Activated CD4-positive, alpha-beta T cell treated with anti-CD3 and anti-CD28 coated beads, Interleukin-2, amount 50 U/mL, for 4 hours (primary cell): ENCODE data around the gene NCOR2.

Experiments used
- DNase-seq, 2 experiments: peaks; one replicate each; pipeline ENCODE4 v3.0.0-alpha.2; 2020

NCOR2 gene

DNA sequence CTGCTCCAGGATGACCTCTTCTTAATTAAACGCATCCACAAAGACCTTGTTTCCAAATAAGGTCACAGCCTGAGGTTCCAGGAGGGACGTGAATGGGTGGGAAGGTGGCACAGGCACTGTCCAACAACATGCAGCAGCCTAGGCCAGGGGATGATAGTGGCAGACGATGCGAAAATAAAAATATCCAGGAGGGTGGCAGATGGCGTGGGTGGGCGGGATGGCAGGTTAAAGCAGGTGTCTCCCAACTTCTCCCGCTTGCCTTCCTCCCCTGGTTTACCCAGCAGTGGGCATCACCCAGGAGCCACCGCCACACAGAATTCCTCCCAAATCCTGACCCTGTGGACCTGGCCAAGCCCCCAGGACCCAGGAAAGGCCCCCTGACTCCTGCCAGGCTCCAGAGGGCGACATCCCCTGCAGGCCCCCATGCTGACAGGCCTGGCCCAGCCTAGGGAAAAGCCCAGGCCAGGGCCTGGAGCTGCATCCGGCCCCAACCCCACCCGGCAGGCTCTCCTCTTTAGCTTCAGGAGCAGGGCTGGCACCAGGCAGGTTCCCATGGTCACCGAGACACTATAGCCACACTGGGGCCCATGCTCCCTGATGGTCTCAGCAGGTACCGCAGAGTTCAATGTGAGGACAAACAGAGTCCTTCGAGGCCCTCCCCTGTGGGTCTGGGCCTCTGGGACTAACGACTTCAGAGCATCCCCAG, 9.7 kb downstream of the NCOR2 start:
- DNase-seq, result no peak

DNA sequence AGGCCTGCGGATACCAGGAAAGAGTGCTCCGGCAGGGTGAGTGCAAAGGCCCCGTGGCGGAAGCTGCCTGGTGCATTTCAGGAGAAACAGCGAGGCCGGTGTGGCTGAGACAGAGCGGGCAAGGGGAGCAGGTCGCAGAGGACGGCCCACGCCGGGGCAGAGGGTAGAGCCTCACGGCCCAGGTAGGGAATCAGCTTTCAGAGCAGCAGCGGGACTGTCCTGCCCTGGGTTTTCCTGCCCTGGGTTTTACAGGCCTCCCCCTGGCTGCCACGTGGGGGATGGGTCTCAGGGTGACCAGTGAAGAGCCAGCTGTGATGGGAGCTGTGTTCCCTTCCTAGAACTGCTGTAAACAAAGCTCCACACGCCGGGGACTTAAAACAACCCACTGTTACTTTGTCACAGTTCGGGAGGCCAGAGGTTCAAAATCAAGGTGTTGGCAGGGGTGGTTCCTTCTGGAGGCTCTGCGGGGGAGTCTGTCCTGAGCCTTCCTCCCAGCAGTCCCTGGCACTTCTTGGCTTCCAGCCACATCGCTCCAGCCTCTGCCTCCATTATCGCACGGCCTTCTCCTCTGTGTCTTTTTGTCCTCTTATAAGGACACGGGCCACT, 10.4 kb downstream of the NCOR2 start:
- no peak for DNase-seq

DNA sequence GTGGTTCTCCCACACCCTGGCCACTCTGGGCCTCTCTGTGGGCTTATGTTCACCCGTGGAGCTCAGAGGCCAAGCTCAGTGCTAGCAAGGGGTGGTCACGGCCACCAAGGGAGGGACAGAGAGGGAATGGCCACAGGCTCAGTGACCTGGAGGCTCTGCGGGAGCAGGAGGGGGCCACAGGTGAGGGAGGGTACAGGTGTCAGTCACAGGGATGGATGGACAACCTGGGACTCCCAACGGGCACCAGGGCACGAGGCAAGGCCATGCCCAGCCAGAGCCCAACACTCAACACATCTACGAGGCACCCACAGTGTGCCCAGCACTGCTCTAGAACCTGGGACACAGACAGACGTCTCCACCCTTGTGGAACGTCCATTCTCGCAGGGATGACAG, 11.3 kb downstream of the NCOR2 start:
- no peak for DNase-seq

DNA sequence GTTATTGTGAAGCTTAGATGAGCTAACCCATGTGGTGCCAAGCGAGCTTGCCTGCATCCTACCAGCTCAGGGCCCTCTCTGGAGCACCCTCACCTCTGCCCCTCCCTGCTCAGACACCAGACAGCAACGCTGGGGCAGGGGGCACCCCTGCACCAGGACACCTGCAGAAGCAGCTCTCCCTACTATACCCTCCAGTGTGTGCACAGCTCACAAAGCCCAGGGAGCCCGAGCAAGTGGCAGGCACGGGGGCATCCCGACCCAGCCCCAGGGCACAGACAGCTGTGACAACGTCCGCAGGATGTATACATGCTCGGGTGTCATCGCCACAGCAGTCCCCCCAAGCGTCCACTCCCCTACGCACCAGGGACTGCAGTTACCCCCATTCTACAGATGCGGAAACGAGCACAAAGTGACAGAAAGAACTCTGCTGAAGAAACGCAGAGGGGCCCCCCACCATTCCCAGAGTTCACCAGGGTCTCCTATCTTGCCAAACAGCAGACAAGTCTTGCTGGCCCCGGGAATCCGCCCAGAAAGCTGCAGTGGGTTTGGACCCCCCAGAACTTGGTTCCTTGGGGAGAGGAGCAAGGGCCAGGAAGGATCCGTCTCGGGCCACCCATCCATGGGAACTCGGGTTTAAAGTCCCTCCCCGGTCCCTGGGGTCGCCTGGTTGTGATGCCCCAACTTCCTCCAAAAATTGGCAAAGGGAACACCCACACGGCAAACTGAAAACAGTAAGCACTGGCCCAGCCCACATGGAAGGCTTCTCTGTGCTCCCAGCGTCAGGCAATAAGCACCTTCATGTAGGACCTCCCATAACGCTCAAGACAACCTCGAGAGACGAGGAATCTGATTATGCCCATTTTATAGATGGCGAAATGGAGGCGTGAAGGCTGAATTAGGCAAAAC, 12.0 kb downstream of the NCOR2 start:
- DNase-seq, result no peak

DNA sequence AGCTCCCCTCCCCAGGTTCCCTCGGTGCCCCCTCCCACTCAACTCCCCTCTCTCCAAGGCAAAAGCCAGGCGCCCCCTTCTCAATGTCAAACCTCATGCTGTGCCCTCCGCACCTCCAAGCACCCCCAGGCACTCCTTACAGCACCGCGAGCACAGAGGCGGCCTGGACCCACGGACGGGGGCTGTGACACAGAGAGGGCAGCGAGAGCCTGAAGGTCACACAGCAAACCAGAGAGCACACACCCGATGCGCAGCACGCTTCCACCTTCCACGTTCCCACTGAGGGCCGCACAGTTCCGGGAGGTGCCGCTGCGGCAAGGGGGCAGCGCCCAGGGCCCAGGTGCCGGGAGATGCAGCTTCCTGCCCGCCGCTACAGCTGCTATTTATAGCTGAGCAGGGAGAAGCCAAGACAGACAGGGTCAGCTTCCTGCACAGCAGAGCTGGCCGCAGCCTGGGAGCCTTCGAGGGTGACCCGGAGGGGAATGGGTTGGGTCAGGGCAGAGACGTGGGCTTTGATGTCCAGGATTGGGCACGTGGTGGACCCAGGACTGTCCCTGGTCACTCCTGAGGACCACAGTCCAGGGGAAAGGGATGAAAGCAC, 12.9 kb downstream of the NCOR2 start:
- no peak for DNase-seq

DNA sequence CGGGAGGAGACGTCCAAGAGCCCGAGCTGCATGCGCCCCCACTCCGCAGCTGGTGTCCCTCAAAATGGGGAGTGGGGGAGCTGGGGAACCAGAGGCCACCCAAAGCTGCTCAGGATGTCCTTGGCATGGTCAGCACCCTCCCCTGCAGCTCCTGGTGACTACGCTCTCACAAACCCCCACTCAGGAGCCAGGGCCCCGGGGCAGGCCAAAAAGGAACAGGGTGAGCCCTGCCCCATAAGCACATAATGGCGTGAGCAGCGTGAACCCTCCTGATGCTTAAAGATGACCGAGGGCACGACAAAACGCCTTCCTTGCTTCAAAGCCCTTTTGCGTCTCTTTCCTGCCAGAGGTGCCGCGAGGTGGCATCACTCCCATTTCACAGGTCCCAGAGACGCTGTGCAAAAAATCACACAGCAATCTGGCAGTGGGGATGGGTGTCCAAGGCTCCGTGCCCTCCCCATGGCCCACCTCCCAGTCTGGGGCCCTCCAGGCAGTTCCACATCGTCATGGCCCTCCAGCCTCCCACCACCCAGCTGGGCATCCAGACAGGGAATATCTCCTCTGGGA, 13.5 kb downstream of the NCOR2 start:
- DNase-seq, result no peak

DNA sequence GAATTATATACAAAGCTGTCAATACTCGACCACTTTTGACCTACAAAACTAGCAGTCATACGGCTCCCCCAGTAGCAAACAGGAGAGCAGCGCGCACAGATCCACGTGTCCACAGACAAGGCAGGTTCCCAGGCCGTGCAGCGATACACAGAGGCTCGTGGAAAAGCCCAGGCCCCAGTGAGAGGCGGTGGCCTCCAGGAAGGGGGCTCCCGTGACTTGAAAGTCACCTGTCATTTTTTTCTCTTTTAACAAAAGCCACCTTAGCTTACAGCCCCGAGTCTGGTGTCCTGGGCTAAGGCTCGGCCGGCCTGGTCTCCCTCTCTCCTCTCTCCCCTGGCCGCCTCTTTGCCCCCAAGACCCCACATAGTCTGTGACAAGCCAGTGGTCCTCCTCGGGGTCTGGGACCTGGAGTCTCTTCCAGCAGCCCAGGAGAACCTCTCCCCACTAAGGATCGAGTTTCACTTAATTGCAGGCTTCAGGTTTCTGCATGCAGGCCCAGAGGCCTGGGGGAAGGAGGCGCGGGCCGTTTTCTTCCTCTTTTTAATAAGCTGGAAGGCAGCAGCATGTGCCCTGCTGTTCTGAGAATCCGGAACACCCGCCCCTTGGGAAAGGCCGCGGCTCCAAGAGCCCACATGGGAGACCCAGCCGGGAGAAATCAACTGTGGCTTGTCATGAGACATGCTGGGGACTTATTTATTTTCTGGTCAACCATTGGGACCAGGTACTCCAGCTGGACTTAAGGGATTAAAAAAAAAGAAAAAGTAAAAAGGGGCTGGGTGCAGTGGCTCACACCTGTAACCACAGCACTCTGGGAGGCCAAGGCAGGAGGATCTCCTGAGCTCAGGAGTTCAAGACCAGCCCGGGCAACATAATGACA, 15.9 kb downstream of the NCOR2 start:
- DNase-seq, result no peak

DNA sequence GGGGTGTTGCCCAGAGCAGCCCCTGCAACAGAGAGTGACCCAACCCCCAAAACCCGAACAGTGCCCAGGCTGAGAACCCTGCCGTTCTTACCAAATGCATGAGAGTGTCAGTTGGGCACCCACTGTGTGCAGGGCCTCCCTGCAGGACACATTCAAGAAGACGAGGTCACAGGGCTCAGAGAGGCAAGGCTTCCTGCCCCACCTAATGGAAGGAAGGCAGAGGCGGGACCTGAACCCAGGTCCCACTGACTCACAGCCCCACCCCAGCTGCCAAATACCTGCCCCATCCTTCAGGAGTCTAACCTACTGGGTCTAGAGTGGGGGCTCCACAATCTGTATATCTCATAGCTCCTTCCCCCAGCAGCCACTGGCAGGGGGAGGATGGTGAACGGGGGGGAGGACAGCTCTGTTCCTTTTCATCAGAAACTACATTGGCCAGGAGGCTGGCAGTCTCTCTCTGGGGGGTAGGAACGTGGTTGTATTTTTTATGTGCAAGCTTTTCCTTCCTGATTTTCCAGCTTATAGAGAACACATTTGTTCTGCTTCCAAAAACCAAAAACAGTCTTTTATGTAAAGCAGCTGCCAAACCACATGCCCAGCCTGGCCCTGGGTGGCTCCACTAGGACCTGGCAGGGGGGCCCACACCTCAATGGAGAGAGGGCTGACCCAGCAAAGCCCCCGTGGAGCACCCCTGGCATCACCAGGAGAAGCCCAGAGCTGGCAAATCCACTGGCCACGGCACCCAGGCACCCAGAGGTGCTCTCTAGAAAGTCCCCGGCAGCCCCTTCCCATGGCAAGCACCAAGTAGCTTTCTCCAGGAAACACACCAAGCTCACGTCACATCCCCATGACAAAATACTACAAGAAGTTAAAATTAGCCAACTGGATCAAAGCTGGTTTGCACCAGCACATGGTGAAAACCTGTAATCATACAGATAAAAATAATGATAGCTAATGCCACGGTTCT, 17.0 kb downstream of the NCOR2 start:
- no peak for DNase-seq

DNA sequence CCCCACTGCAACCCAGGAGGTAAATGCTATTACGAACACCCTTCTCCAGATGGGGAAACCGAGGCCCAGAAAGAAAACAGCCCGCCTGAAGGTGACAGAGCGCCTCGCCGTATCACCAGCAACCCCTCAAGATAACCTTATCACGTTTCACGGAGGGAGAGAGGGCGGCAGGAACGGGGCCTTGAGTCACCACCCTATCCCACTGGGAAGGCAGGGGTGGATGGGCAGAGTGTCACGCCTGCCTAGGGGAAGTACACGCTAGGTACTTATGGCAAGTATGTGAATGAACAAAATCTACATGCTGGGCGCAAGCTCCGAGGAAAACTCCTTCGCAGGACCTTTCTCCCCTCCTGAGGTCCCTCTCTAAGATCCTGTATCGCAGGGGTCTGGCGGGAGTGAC, 17.8 kb downstream of the NCOR2 start:
- no peak for DNase-seq

DNA sequence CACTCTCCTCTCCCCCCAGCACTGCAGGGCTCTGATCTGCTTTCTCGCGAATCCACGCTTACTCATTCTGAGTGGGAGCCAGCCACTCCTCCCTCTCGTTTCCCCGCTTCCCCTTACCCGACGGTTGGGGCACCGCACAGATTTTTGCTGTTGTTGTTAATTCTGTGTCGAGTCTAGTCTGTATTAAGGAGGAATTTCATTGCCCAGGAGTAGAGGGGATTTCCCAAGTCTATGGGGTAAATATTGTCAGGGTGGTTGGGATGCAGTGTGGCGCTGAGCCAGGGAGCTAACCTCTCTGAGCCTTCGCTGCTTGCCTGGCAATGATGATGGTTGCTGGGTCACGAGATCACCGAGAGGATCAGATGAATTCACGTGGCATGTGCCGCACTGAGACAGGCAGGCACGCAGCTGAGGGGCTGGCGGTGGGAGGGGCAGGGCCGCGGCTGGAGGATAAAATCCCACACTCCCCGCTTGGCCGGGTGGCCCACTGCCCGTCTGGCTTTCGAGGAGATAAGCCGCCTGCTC, 18.5 kb downstream of the NCOR2 start:
- peak; percentile 35 to 36 for DNase-seq

DNA sequence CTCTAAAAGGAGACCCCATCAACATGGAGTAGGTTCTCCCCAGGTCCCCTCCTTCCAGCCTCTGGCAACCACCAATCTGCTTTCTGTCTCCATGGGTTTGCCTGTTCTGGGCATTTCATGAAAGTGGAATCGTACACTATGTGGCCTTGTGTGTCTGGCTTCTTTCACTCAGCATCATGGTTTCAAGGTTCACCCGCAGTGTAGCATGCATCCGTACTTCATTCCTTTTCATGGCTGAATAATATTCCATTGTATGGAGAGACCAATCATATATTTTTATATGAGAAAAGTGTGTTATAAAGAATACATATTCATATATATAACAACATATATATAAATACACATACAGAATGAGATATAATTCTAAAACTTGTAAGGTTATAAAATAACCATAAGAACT, 19.8 kb downstream of the NCOR2 start:
- no peak for DNase-seq

DNA sequence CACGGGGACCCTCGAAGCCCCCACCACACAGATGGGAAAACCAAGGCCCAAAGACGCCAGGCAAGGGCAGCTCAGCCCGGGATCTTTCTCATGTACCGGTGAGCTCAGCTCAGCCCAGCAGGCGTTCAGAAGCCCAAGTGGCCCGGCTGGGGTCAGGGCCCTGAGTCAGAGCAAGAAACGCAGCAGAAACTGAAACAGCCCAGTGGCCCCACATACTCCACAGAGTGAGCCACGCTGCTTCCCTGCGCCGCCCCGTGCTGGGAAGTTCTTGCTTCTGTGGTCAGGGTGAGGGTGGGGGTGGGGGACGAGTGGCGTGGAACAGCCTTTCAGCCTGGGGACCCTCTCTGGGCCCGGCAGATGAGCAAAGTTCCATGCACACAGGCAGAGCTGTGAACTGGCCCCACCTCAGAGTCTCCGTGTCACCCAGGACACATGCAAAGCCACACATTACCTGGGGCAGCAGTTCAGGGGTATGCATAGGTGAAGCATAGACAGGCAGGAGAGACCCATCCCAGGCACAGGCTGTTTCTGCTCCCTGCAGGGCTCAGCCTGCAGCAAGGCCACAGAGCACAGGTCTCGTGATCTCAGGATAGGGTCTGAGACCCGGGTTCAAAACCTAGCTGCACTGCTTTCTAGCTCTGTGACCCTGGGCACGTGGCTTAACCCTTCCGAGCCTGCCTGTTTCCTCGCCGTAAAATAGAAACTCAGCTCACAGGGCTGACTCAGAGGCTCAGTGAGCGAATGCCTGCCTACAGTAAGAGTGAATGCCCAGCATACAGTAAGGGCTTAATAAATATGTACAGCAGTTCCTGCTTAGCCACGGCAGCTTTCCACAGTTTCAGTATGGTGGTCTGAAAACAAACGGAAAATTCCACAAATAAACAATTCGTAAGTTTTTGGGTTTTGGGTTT, 21.6 kb downstream of the NCOR2 start:
- DNase-seq, result no peak

DNA sequence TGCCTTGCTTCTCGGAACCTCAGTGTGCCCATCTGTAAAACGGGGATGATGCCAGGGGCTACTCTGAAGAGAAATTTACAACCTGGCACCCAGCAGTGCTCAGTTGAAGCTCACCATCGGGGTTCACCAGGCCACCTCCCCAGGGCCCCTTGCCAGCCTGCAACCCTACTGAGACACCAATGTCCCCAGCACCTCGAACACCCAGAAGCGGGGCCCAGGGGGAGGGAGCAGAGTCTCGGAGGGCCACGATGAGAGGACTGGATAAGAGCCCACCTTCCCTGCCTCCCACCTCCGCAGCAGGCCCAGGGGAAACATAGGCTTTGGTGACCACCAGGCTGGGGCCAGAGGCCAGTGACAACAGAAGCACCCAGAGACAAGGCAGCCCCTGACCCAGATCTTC, 22.4 kb downstream of the NCOR2 start:
- no peak for DNase-seq

DNA sequence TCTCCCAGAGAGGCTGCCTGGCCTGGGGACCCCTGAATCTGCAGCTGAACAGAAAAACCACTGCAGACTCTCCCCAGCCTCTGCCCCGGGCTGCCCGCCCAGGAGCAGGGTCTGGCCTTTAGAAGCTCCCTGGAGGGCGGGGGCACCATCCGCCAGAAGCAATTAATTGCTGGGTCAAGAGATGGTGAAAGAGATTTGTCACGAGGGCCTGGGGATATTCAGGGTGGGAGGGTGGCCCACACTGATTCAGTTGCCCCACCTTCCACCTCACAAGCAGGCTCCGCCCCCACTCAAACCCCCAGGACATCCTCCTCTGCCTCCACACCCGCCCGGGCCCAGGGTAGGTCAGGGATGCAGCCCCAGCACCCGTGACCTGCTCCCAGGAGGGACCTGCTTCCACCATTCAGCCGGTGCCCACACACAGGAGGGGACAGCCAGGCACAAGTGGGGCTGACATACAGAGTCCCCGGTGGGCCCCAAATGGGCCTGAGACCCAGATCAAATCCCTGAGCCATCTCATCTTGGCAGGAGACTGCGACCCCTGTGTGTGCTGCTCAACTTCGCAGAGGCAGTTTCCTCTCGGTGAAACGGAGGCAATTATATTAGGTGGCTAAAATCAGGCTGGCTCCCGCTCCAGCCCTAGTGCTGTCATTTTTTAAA, 23.0 kb downstream of the NCOR2 start:
- no peak for DNase-seq

DNA sequence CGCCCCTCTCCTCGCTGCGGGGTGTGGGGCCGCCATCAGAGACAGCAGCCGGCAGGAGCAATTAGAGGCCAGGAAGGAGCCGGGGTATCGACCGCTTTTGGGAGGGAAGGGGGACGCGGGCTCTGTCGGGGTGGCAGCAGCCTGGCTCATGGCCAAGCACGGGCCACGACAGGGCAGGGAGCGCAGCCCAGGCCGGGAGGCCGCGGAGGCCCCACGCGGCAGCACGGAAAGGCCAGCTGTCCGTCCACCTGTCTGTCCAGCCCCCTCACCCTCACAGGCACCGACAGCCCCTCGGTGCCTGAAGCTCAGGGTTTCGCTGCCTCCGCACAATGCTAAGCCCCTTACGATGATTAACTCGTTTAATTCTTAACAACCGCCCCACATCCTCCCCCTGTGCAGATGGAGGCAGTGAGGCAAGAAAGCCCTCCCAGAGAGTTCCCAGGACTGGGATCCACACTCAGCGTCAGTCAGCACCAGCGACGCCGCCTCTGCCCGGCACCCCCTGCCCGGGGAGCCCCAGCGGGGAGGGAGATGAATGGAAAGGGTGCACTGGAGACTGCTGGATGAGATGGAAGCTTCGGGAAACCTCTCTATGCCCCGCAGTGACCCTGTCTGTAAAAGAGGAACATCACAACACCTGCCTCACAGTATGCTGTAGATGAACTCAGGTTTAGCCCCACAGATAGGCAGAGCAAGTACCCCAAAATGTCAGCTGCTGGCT, 23.7 kb downstream of the NCOR2 start:
- DNase-seq, result no peak

DNA sequence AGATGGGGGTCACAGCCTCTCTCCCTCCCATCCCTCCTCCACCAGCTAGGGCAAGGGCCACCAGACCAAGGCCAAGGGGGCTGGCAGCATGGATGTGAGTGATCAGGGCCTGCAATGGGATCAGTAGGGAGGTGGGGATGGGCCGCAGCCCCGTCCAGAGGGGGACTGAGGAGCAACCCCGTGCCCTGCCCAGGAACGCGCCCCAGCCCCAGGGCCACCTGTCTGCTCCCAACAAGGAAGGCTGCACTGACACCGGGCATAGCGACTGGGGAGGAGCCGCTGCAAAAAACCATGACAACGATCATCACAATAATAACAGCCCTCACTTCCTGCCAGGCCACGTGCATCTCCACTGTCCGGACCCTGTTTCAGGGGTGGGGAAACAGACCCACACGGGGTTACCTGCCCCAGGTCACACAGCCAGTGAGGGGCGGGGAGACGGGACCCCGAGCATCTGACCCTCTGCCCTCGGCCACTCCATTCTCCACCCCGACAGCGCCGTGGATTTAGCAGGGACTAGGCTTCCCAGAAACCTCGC, 24.3 kb downstream of the NCOR2 start:
- no peak for DNase-seq

DNA sequence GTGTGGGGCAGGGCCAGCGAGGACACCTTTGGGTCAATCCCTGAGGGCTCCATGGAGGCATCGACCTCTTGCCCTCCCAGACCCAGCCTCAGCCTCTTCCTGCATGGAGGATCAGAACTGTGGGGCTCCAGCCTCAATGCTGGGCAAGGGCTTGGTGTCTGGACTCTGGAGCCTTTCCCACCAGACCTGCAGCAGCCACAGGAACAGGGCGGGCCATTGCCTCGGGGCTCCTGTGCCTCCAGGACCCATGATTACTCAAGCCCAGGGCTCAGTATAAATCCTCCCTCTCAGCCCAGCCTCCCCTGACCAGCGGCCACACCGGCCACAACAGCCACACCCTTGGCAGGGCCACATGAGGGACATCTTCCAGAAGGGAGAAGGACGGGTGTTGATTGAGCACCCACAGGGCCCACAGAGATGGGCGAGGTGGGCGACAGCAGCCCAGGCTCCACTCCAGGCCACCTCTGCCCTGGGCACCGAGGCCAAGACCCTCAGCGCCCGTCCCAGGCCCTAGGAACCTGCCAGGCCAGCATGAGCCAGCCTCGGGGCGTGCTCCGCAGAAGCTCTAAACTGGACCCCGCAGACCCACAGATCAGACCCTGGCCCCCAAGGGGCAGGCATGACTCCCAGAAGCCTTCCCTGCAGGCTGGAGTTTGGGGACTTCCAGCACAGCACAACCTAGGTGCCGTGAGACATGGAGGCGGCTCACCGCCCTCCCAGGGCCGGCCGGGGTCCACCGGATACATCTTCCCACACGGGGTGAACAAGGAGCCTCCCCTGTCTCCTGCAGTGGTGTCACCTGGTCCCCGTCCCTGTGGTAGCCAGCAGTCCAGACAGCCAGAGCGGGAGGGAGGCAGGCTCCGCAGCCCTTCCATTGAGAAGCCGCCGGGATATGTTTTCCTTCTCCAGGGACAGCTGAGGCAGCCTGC, 25.1 kb downstream of the NCOR2 start:
- no peak for DNase-seq
